H9 (cell line): ENCODE data around the gene TLE4. TPM values are rescaled to one million over a fixed set of nuclear protein-coding genes. Genes with fewer than 3 reads are reported as not detected.

Experiments
- DNase-seq: peaks from one replicate; pipeline ENCODE4 v3.0.0-alpha.2; 2017
- H2AFZ ChIP-seq: one replicate; pipeline ENCODE4 v1.6.1; 2013; ENCODE audit warnings: mild to moderate bottlenecking, low read length, control low read depth, moderate library complexity
- H2AK5ac ChIP-seq: 2 replicates; pipeline ENCODE4 v1.6.1; 2013; ENCODE audit warnings: low read length, control low read depth, mixed read lengths; ENCODE audit not compliant: insufficient read length
- H2BK120ac ChIP-seq: one replicate; pipeline ENCODE4 v1.6.1; 2013; ENCODE audit warnings: low read depth, mild to moderate bottlenecking, low read length, control low read depth, inconsistent platforms; ENCODE audit not compliant: poor library complexity, severe bottlenecking
- H2BK12ac ChIP-seq: 2 replicates; pipeline ENCODE4 v1.6.1; 2013; ENCODE audit warnings: low read length, control low read depth, mixed read lengths, low read depth; ENCODE audit not compliant: insufficient read length
- H2BK15ac ChIP-seq: 2 replicates; pipeline ENCODE4 v1.6.1; 2013; ENCODE audit warnings: low read depth, low read length, control low read depth
- H2BK20ac ChIP-seq: one replicate; pipeline ENCODE4 v1.6.1; 2013; ENCODE audit warnings: low read depth, mild to moderate bottlenecking, low read length, control low read depth, inconsistent platforms; ENCODE audit not compliant: poor library complexity, severe bottlenecking
- H2BK5ac ChIP-seq: 2 replicates; pipeline ENCODE4 v1.6.1; 2013; ENCODE audit warnings: low read length, control low read depth, mixed read lengths; ENCODE audit not compliant: insufficient read length
- H3K14ac ChIP-seq: 2 replicates; pipeline ENCODE4 v1.6.1; 2013; ENCODE audit warnings: low read length, control low read depth; ENCODE audit not compliant: insufficient read depth
- H3K18ac ChIP-seq: 2 replicates; pipeline ENCODE4 v1.6.1; 2013; ENCODE audit warnings: low read depth, mild to moderate bottlenecking, mixed read lengths, low read length, control low read depth; ENCODE audit not compliant: insufficient read length
- H3K23ac ChIP-seq: 2 replicates; pipeline ENCODE4 v1.6.1; 2013; ENCODE audit warnings: low read length, control low read depth, mixed read lengths, low read depth; ENCODE audit not compliant: insufficient read length
- H3K23me2 ChIP-seq: 2 replicates; pipeline ENCODE4 v1.6.1; 2013; ENCODE audit warnings: low read depth, mild to moderate bottlenecking, mixed read lengths, low read length, control low read depth; ENCODE audit not compliant: insufficient read length, poor library complexity, severe bottlenecking
- H3K27ac ChIP-seq: 2 replicates; pipeline ENCODE4 v1.5.1; 2013; ENCODE audit warnings: low read length, control low read depth, mixed read lengths, low read depth; ENCODE audit not compliant: insufficient read length
- H3K27me3 ChIP-seq: 2 replicates; pipeline ENCODE4 v1.6.1; 2013; ENCODE audit warnings: low read length, control low read depth, inconsistent platforms; ENCODE audit not compliant: insufficient read depth
- H3K4ac ChIP-seq: 2 replicates; pipeline ENCODE4 v1.6.1; 2013; ENCODE audit warnings: low read depth, mild to moderate bottlenecking, control low read depth, inconsistent platforms, low read length, moderate library complexity
- H3K4me1 ChIP-seq: 2 replicates; pipeline ENCODE4 v1.6.1; 2013; ENCODE audit warnings: low read length, control low read depth, inconsistent platforms; ENCODE audit not compliant: insufficient read depth
- H3K4me2 ChIP-seq: 2 replicates; pipeline ENCODE4 v1.6.1; 2013; ENCODE audit warnings: low read length, control low read depth, mixed read lengths; ENCODE audit not compliant: insufficient read length, insufficient read depth
- H3K56ac ChIP-seq: 2 replicates; pipeline ENCODE4 v1.6.1; 2013; ENCODE audit warnings: low read depth, mild to moderate bottlenecking, mixed read lengths, low read length, control low read depth; ENCODE audit not compliant: insufficient read length
- H3K79me1 ChIP-seq: 2 replicates; pipeline ENCODE4 v1.6.1; 2013; ENCODE audit warnings: low read depth, mild to moderate bottlenecking, moderate library complexity, low read length, control low read depth, inconsistent platforms; ENCODE audit not compliant: insufficient read depth, poor library complexity, severe bottlenecking
- H3K79me2 ChIP-seq: 2 replicates; pipeline ENCODE4 v1.6.1; 2013; ENCODE audit warnings: low read length, control low read depth, inconsistent platforms; ENCODE audit not compliant: insufficient read depth
- H3K9ac ChIP-seq: 2 replicates; pipeline ENCODE4 v1.6.1; 2013; ENCODE audit warnings: low read length, control low read depth, mixed read lengths; ENCODE audit not compliant: insufficient read length; ENCODE audit errors: extremely low read depth
- H3K9me3 ChIP-seq: one replicate; pipeline ENCODE4 v1.6.1; 2013; ENCODE audit warnings: low read depth, low read length, inconsistent platforms; ENCODE audit not compliant: control insufficient read depth
- H3T11ph ChIP-seq: one replicate; pipeline ENCODE4 v1.6.1; 2013; ENCODE audit warnings: mild to moderate bottlenecking, low read length, control low read depth, inconsistent platforms
- H4K20me1 ChIP-seq: one replicate; pipeline ENCODE4 v1.6.1; 2013; ENCODE audit not compliant: control insufficient read depth, insufficient read length, insufficient read depth
- H4K5ac ChIP-seq: 2 replicates; pipeline ENCODE4 v1.6.1; 2013; ENCODE audit warnings: low read depth, mild to moderate bottlenecking, mixed read lengths, low read length, control low read depth; ENCODE audit not compliant: insufficient read length
- H4K8ac ChIP-seq: replicated peaks from 2 replicates; pipeline ENCODE4 v1.6.1; 2013; ENCODE audit warnings: low read length, control low read depth, mixed read lengths, low read depth; ENCODE audit not compliant: insufficient read length
- H4K91ac ChIP-seq: 2 replicates; pipeline ENCODE4 v1.6.1; 2013; ENCODE audit warnings: low read depth, mild to moderate bottlenecking, moderate library complexity, mixed read lengths, low read length, control low read depth; ENCODE audit not compliant: insufficient read length
- H3K27ac Mint-ChIP-seq, 3 experiments: 2 replicates in 2 of 3; 3 replicates in 1 of 3; pipeline ENCODE4 v1.8.0; 2020 to 2021; ENCODE audit warnings: mixed read lengths in 3 of 3, mild to moderate bottlenecking in 1 of 3, moderate library complexity in 1 of 3
- H3K27me3 Mint-ChIP-seq: 2 replicates; pipeline ENCODE4 v1.8.0; 2021; ENCODE audit warnings: low read depth, mild to moderate bottlenecking, moderate library complexity, mixed read lengths
- H3K36me3 Mint-ChIP-seq, 3 experiments: 2 replicates in 2 of 3; 3 replicates in 1 of 3; pipeline ENCODE4 v1.8.0; 2020 to 2021; ENCODE audit warnings: low read depth in 3 of 3, mixed read lengths in 3 of 3; ENCODE audit not compliant: insufficient read depth in 1 of 3
- H3K4me1 Mint-ChIP-seq, 2 experiments: 2 replicates each; pipeline ENCODE4 v1.8.0; 2020; ENCODE audit warnings: mixed read lengths in 2 of 2
- H3K4me3 Mint-ChIP-seq, 2 experiments: 2 replicates in 1 of 2; 3 replicates in 1 of 2; pipeline ENCODE4 v1.8.0; 2020 to 2021; ENCODE audit warnings: mild to moderate bottlenecking in 2 of 2, mixed read lengths in 2 of 2, moderate library complexity in 1 of 2
- H3K9me3 Mint-ChIP-seq, 2 experiments: 2 replicates in 1 of 2; 3 replicates in 1 of 2; pipeline ENCODE4 v1.8.0; 2020; ENCODE audit warnings: mild to moderate bottlenecking in 2 of 2, mixed read lengths in 2 of 2, moderate library complexity in 1 of 2
- CTCF ChIP-seq: fragments of 200-600 bp; sonication (generic); conservative IDR thresholded peaks from 3 replicates; pipeline ENCODE4 v1.8.0; 2021; ENCODE audit warnings: antibody characterized with exemption, mild to moderate bottlenecking
- WGBS: extraction: QIAGEN DNeasy Blood & Tissue Kit; methylation state at CpG from one replicate; pipeline ENCODE4 v1.1.7; 2013; ENCODE audit warnings: missing lambda C conversion rate, low lambda C conversion rate, mixed read lengths; ENCODE audit not compliant: insufficient read length; ENCODE audit errors: extremely low coverage; 5-methylcytosine and 5-hydroxymethylcytosine counted together
- total RNA-seq: library from RNA; stranded (reverse); gene quantifications from 2 replicates; pipeline ENCODE4 v1.2.1, GENCODE V29; 2021

The TLE4 gene
- total RNA-seq, 1 experiment from 2014 or later = 35.1 TPM

GRCh38 chr9:79764374-79764773, 192.6 kb downstream of the TLE4 start:
- DNase-seq = no peak

More at GRCh38 chr9:79764374-79764773, 192.6 kb downstream of the TLE4 start:
- no peak for TF ChIP-seq CTCF
- Mint-ChIP-seq H3K27ac (no peak overlapping the region), H3K36me3 (no peaks in the 10 kb centered on the region), H3K4me1 (peaks cover 0 to 5% of the 10 kb centered on the region in 2 experiments; a peak in 2 of 4 replicates), H3K4me3 (no peak overlapping the region), H3K27me3 (peaks cover 3% of the 10 kb centered on the region), H3K9me3 (no peaks in the 10 kb centered on the region)
- H3T11ph ChIP-seq = no peak overlapping the region
- no peak overlapping the region for H2BK120ac ChIP-seq
- no peak overlapping the region for H3K56ac ChIP-seq
- H2AK5ac ChIP-seq = no peak overlapping the region
- H3K9me3 ChIP-seq = no peaks in the 10 kb centered on the region
- no peaks in the 10 kb centered on the region for H4K20me1 ChIP-seq
- no peak overlapping the region for H2BK20ac ChIP-seq
- H3K4ac ChIP-seq = no peak overlapping the region
- H3K4me2 ChIP-seq = no peak overlapping the region
- H4K91ac ChIP-seq = no peak overlapping the region
- no peak overlapping the region for H2BK12ac ChIP-seq
- H3K23ac ChIP-seq = no peak overlapping the region
- no peak overlapping the region for H2BK15ac ChIP-seq
- no peak overlapping the region for H4K8ac ChIP-seq
- WGBS = no CpG with 5 or more reads among the region's 3 CpGs
- H3K4me1 ChIP-seq = no peaks in the 10 kb centered on the region
- no peaks in the 10 kb centered on the region for H3K79me2 ChIP-seq
- H4K5ac ChIP-seq = no peak overlapping the region
- no peaks in the 10 kb centered on the region for H3K27me3 ChIP-seq
- H3K9ac ChIP-seq = no peak overlapping the region
- no peak overlapping the region for H2AFZ ChIP-seq
- no peak overlapping the region for H3K27ac ChIP-seq
- H3K14ac ChIP-seq = no peak overlapping the region
- no peak overlapping the region for H3K18ac ChIP-seq
- H2BK5ac ChIP-seq = no peak overlapping the region
- H3K23me2 ChIP-seq = no peaks in the 10 kb centered on the region
- no peaks in the 10 kb centered on the region for H3K79me1 ChIP-seq
